ENCODE measurements around the gene THAP8.
A peak's percentile ranks its signal among the peaks of the same experiment; 100 is the strongest.
"Not testable (repeated sequence)": the region's sequence is repeated elsewhere in the genome, so short reads cannot be mapped to it uniquely, and the experiment has no call there.

Gene THAP8

GRCh38 chr19:36043952-36044351, 10.1 kb downstream of the THAP8 start:
- TF ChIP-seq POLR2A (IDR thresholded peaks at IDR 0.05; ENCODE audit: low read depth, low read length) (no peak), POLR2AphosphoS5 (IDR thresholded peaks at IDR 0.05; ENCODE audit: low read depth, low read length) (no peak), TAF1 (IDR thresholded peaks at IDR 0.05; ENCODE audit: borderline replicate concordance, low read depth, low read length) (no peak)
- FAIRE-seq (no peak), DNase-seq (ENCODE audit: insufficient read length) (no peak)

DNA sequence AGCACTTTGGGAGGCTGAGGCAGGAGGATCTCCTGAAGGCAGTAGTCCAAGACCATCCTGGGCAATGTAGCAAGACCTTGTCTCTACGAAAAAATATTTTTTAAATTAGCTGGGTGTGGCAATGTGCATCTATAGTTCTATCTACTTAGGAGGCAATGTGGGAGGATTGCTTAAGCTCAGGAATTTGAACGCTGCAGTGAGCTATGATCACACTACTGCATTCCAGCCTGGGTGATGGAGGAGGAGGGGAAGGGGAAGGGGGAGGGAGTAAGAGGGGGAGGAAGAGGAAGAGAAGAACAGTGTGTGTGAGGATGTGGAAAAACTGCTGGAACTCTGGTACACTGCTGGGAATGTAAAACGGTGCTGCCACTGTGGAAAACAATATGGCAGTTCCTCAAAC, 12.3 kb downstream of the THAP8 start:
- FAIRE-seq = no peak
- TF ChIP-seq TAF1 (IDR thresholded peaks at IDR 0.05; ENCODE audit: borderline replicate concordance, low read depth, low read length) = no peak
- TF ChIP-seq POLR2A (IDR thresholded peaks at IDR 0.05; ENCODE audit: low read depth, low read length) = no peak
- TF ChIP-seq POLR2AphosphoS5 (IDR thresholded peaks at IDR 0.05; ENCODE audit: low read depth, low read length) = no peak
- DNase-seq (ENCODE audit: insufficient read length) = no peak

DNA sequence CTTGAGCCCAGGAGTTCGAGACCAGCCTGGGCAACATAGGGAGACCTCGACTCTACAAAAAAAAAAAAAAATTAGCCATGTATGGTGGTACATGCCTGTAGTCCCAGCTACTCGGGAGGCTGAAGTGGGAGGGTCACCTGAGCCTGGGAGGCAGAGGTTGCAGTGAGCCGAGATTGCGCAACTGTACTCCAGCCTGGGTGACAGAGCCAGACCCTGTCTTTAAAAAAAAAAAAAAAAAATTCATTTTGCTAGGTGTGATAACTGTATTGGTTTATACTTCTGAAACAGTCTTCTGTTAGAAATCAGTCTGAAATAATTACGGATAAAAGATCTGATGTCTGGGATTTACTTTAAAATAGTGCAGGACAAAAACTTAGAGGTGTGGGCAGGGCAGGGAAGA, 13.0 kb downstream of the THAP8 start:
- FAIRE-seq; DNase-seq (ENCODE audit: insufficient read length): not testable (repeated sequence)

DNA sequence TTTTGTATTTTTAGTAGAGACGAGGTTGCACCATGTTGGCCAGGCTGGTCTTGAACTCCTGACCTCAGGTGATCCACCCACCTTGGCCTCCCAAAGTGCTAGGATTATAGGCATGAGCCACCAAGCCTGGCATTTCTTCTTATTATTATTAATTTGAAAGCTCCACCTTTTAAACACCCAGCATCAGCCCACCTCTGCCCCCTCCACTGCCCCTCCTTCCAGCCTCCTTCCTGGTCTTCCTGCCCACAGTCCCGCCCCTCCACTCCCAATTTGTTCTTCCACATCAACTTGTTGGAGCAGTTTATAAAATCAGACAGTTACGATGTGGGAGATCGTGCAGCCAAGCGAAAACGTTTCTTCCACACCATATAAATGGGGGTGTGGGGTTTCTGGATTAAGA, 13.6 kb downstream of the THAP8 start:
- FAIRE-seq (no peak), DNase-seq (ENCODE audit: insufficient read length) (no peak)
- TF ChIP-seq POLR2AphosphoS5 (IDR thresholded peaks at IDR 0.05; ENCODE audit: low read depth, low read length) (no peak), POLR2A (IDR thresholded peaks at IDR 0.05; ENCODE audit: low read depth, low read length) (no peak), TAF1 (IDR thresholded peaks at IDR 0.05; ENCODE audit: borderline replicate concordance, low read depth, low read length) (no peak)

- no peak for TF ChIP-seq POLR2A (IDR thresholded peaks at IDR 0.05; ENCODE audit: low read depth, low read length)
- TF ChIP-seq POLR2AphosphoS5 (IDR thresholded peaks at IDR 0.05; ENCODE audit: low read depth, low read length) = no peak
- TF ChIP-seq TAF1 (IDR thresholded peaks at IDR 0.05; ENCODE audit: borderline replicate concordance, low read depth, low read length) = no peak
- FAIRE-seq (no peak), DNase-seq (ENCODE audit: insufficient read length) (peak; percentile 68)
Measured at GRCh38 chr19:36032251-36033104, 21.6 kb downstream of the THAP8 start, which contains the start of gene CLIP3. CLIP3 (minus strand) TSS chr19:36032873; CDS start chr19:36032357, 516 bp downstream.

DNA sequence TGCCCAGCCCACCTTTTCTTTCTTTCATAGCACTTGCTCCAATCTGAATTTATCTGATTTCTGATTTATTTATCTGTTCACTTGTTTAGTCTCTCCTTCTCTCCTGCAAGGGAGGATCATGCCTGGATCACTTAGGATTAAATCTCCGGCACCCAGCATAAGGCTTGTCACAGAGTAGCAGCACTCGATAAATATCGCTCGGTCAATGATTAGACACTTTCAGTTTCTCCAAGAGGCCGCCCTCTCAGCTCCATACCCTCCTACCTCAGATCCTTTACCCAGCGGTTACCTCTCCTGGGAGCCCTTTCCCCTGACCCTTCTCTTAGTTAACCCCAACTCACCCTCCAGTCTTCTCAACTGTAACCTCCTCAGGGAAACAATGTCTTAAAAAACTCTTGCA, 22.8 kb downstream of the THAP8 start:
- FAIRE-seq = no peak
- TF ChIP-seq TAF1 (IDR thresholded peaks at IDR 0.05; ENCODE audit: borderline replicate concordance, low read depth, low read length) (no peak), POLR2A (IDR thresholded peaks at IDR 0.05; ENCODE audit: low read depth, low read length) (no peak), POLR2AphosphoS5 (IDR thresholded peaks at IDR 0.05; ENCODE audit: low read depth, low read length) (no peak)
- no peak for DNase-seq (ENCODE audit: insufficient read length)

DNA sequence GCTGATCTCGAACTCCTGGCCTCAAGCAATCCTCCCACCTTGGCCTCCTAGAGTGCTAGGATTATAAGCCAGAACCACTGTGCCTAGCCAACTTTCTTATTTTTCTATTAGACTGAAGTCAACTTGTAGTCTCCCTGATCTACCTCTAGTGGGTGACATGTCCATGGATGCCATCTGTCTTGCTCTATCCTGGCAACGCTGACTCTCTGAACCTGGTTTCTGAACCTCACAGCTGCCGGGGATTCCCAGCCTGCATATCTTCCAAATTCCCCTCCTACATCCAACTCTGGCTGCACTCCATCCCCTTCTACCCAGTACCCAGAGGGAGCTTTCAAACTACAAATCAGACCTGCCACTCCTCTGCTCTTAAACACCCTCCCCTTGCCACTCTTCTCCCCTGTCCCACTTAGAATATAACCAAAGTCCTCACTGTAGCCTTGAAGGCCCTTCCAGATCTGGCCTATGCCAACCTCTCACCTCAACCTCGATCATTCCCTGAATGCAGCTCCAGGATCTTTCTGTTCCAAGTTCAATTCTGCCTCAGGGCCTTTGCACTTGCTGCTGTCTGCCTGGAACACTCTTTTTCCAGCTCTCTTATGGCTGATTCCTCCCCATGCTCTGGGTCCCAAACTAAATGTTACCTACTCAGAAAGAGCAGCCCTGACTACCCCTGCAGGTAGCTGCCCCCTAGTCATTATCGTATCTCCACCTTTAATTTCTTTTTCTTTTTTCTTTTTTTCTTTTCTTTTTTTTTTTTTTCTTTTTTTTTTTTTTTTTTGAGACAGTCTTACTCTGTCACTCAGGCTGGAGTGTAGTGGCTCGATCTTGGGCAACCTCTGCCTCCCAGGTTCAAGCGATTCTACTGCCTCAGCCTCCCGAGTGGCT, 23.6 kb downstream of the THAP8 start:
- TF ChIP-seq POLR2A (IDR thresholded peaks at IDR 0.05; ENCODE audit: low read depth, low read length) (no peak), POLR2AphosphoS5 (IDR thresholded peaks at IDR 0.05; ENCODE audit: low read depth, low read length) (no peak), TAF1 (IDR thresholded peaks at IDR 0.05; ENCODE audit: borderline replicate concordance, low read depth, low read length) (no peak)
- FAIRE-seq (peak; percentile 79), DNase-seq (ENCODE audit: insufficient read length) (no peak)

DNA sequence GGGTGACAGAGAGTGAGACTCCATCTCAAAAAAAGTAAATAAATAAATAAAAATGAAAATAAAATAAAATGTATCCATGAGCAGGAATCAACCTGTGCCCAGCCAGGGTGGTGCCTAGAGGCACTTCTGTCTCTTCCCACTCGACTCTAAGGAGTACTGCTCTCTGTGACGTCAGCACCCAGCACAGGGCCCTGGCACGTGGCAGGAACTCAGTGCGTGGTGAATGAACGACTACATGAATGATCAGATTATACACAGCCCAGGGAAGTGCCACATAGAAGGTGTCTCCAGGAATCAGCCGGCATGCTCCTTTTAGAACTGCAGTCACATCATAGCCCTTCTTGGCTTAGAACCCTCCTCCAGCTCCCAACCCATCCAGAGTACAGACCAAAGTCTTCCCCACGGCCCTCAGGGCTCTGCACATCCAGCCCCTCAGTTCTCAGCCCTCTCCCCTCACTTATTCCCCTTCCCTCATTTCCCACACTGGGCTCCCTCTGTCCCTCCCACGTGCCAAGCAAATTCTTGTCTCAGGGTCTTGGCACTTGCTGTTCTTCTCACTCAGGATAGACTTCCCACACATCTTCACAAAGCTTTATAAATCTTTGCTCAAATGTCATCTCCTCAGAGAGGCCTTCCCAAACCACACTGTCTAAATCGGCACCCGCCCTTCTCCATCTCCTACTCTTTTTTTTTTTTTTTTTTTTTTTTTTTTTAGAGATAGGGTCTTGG, 25.6 kb downstream of the THAP8 start:
- FAIRE-seq (no peak), DNase-seq (ENCODE audit: insufficient read length) (no peak)
- TF ChIP-seq POLR2AphosphoS5 (IDR thresholded peaks at IDR 0.05; ENCODE audit: low read depth, low read length) (no peak), POLR2A (IDR thresholded peaks at IDR 0.05; ENCODE audit: low read depth, low read length) (no peak), TAF1 (IDR thresholded peaks at IDR 0.05; ENCODE audit: borderline replicate concordance, low read depth, low read length) (no peak)

GRCh38 chr19:36027696-36028095, 26.4 kb downstream of the THAP8 start:
- no peak for FAIRE-seq

GRCh38 chr19:36026091-36026876, 27.8 kb downstream of the THAP8 start:
- no peak for TF ChIP-seq POLR2AphosphoS5 (IDR thresholded peaks at IDR 0.05; ENCODE audit: low read depth, low read length)
- no peak for FAIRE-seq

More at GRCh38 chr19:36027696-36028095, 26.4 kb downstream of the THAP8 start:
- no peak for DNase-seq (ENCODE audit: insufficient read length)
- no peak for TF ChIP-seq TAF1 (IDR thresholded peaks at IDR 0.05; ENCODE audit: borderline replicate concordance, low read depth, low read length)
- no peak for TF ChIP-seq POLR2AphosphoS5 (IDR thresholded peaks at IDR 0.05; ENCODE audit: low read depth, low read length)
- TF ChIP-seq POLR2A (IDR thresholded peaks at IDR 0.05; ENCODE audit: low read depth, low read length) = no peak

GRCh38 chr19:36025541-36025940, 28.5 kb downstream of the THAP8 start:
- TF ChIP-seq POLR2A (IDR thresholded peaks at IDR 0.05; ENCODE audit: low read depth, low read length) (no peak), POLR2AphosphoS5 (IDR thresholded peaks at IDR 0.05; ENCODE audit: low read depth, low read length) (no peak), TAF1 (IDR thresholded peaks at IDR 0.05; ENCODE audit: borderline replicate concordance, low read depth, low read length) (no peak)
- DNase-seq (ENCODE audit: insufficient read length) = no peak
- FAIRE-seq = no peak

More at GRCh38 chr19:36026091-36026876, 27.8 kb downstream of the THAP8 start:
- no peak for DNase-seq (ENCODE audit: insufficient read length)
